Measurements from ENCODE around the gene YAP1.

- TF ChIP-seq CTCF (IDR thresholded peaks at IDR 0.05; ENCODE audit: insufficient read depth, low read length) (no peak), POLR2AphosphoS5 (IDR thresholded peaks at IDR 0.05; ENCODE audit: low read depth) (no peak), REST (IDR thresholded peaks at IDR 0.05; ENCODE audit: insufficient replicate concordance, low read depth) (no peak), GABPA (IDR thresholded peaks at IDR 0.05; ENCODE audit: low read depth) (no peak)
Observed at GRCh38 chr11:102143867-102144266, 33.6 kb downstream of the YAP1 start.

Data from HL-60 (cell line).